H7 (cell line): Measurements from ENCODE around the gene RAD51B. TPM values are rescaled to one million over a fixed set of nuclear protein-coding genes. Genes with fewer than 3 reads are reported as not detected.
"Not testable (repeated sequence)": the region's sequence is repeated elsewhere in the genome, so short reads cannot be mapped to it uniquely, and the experiment has no call there.

Experiments
- DNase-seq: peaks from one replicate; pipeline ENCODE4 v3.0.0; 2012
- H3K27me3 ChIP-seq: 2 replicates; pipeline ENCODE4 v1.6.0; 2011; ENCODE audit warnings: mild to moderate bottlenecking, low read length; ENCODE audit not compliant: control insufficient read depth, insufficient read depth
- H3K36me3 ChIP-seq: replicated peaks from 2 replicates; pipeline ENCODE4 v1.5.1; 2011; ENCODE audit warnings: low read length; ENCODE audit not compliant: control insufficient read depth, insufficient read depth
- H3K4me3 ChIP-seq: 2 replicates; pipeline ENCODE4 v1.5.1; 2011; ENCODE audit warnings: low read depth, mild to moderate bottlenecking, control low read depth, low read length, moderate library complexity; ENCODE audit not compliant: insufficient read depth
- total RNA-seq: library from RNA; depleted of rRNA; stranded (reverse); fragments of >200 nt; shearing (Covaris generic); gene quantifications from 2 replicates; pipeline ENCODE4 v1.2.3, GENCODE V29; 2014

The RAD51B gene
- total RNA-seq, 1 experiment from 2014 or later: 9.6 TPM

DNA sequence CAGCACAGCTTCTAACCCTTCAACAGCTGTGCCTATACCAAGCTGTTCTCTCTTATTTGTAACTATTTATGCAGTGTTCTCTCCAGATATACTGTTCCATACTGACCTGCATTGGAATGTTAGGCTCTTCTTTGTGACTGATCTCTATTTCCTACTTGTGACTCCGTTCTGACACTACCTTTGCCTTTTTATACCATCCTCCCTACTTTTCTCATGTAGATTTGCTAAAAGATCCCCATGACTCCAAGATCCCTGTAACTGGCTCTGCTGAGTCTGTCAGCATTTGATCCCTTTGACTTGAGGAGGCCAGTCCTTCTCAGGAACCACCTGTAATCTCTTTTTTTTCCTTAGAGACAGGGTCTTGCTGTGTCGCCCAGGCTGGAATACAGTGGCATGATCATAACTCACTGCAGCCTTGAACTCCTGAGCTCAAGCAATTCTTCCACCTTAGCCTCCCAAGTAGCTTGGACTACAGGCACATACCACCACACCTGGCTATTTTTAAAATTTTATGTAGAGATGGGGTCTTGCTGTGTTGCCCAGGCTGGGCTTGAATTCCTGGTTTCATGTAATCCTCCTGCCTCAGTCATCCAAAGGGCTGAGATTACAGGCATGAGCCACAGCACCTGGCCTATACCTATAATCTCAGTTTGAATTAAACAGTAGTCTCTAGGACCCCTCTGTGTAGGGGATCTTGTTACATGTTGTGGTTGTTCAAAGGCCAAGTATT, 605.0 kb downstream of the RAD51B start:
- peak; percentile 20 for DNase-seq
- H3K36me3 ChIP-seq: no peaks in the 10 kb centered on the region
- no peaks in the 10 kb centered on the region for H3K27me3 ChIP-seq
- no peak overlapping the region for H3K4me3 ChIP-seq

DNA sequence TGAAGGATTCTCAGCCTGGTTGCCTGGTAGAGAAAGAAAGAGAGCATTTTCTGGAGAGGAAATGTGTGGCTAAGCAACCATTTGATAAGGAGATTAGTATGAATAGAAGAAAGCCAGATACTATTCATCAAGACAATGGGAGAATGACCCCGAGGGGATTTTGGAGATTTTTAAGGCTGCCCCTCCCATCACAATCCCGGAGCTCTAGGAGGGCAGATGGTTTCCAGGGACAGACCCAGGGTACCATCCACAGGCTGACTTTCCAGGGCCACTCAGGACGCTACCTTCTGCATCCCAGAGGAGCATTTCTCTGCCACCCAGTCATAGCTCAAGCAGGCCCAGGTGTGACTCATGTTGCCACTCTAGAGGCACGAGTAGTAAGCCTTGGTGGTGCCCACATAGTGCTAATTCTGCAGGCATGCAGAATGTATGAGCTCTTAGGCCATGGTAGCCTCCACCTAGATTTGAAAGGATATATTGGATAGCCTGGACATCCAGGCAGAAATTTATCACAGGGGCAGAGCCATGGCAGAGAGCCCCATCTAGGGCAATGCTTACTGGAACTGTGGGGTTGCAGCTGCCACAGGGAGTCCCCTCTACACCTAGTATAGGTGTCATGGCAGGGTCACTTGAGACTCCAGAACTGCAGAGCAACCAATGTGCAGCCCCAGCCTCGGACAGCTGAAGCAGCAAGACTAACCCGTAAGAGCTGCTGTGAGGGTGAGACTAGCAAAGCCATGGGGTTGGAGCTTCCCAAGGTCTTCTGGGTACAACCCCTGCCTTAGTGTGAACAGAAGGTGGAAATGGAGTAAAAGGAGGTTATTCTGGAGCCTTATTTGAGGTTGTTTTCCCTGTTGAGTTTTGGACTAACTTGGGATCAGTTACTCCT, 607.3 kb downstream of the RAD51B start:
- no peaks in the 10 kb centered on the region for H3K27me3 ChIP-seq

DNA sequence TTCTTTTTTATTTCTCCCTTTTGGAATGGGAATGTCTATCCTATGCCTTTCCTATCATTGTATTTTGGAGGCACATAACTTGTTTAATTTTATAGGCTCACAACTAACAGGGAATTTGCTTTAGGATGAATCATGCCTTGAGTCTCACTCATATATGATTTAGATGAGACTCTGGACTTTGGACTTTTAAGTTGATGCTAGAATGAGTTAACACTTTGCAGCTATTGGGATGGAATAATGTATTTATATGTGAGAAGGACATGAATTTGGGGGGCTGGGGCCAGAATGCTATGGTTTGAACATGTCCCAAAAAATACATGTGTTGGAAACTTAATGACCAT, 607.9 kb downstream of the RAD51B start:
- Histone ChIP-seq H3K36me3 (no peaks in the 10 kb centered on the region), H3K27me3 (no peaks in the 10 kb centered on the region), H3K4me3 (no peak overlapping the region)
- no peak for DNase-seq

More for the DNA sequence above, 607.3 kb downstream of the RAD51B start:
- no peak for DNase-seq
- Histone ChIP-seq H3K36me3 (no peaks in the 10 kb centered on the region), H3K4me3 (no peak overlapping the region)

DNA sequence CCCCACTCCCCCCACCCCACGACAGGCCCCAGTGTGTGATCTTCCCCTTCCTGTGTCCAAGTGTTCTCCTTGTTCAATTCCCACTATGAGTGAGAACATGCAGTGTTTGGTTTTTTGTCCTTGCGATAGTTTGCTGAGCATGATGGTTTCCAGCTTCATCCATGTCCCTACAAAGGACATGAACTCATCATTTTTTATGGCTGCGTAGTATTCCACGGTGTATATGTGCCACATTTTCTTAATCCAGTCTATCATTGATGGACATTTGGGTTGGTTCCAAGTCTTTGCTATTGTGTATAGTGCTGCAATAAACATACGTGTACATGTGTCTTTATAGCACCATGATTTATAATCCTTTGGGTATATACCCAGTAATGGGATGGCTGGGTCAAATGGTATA, 609.3 kb downstream of the RAD51B start:
- DNase-seq, H3K36me3 ChIP-seq, H3K4me3 ChIP-seq, H3K27me3 ChIP-seq: not testable (repeated sequence)

DNA sequence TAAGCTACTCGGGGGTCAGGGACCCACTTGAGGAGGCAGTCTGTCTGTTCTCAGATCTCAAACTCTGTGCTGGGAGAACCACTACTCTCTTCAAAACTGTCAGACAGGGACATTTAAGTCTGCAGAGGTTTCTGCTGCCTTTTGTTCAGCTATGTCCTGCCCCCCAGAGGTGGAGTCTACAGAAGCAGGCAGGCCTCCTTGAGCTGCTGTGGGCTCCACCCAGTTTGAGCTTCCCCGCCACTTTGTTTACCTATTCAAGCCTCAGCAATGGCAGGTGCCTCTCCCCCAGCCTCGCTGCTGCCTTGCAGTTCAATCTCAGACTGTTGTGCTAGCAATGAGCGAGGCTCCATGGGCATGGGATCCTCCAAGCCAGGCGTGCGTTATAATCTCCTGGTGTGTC, 614.6 kb downstream of the RAD51B start:
- DNase-seq, H3K27me3 ChIP-seq, H3K4me3 ChIP-seq, H3K36me3 ChIP-seq: not testable (repeated sequence)

DNA sequence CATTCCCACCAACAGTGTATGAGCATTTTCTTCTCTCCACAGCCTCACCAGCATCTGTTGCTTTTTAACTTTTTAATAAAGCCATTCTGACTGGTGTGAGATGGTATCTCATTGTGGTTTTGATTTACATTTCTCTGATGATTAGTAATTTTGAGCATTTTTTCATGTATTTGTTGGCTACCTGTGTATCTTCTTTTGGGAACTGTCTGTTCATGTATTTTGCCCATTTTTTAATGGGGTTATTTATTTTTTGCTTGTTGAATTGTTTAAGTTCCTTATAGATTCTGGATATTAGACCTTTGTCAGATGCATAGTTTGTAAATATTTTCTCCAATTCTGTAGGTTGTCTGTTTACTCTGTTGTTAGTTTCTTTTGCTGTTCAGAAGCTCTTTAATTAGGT, 616.1 kb downstream of the RAD51B start:
- not testable (repeated sequence) for H3K36me3 ChIP-seq, H3K4me3 ChIP-seq, DNase-seq, H3K27me3 ChIP-seq

DNA sequence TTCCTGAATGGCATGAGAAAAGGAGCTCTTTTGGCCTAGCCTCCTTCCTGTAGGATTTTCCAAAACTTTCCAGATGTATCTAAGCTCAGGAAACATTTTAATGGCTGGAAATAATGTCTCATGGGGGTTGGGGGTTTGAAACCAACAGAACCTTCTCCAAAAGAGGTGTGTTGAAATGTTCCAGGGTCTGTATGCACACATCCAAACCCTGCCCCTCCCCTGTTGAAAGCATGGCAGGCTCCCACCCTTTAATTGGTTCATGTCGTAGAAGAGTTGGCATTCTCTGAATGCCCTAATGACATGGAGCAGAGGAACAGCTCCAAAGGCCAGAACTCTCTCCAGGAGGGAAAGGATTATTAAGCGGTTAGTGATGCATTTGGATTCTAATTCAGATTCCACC, 620.1 kb downstream of the RAD51B start:
- Histone ChIP-seq H3K27me3 (no peaks in the 10 kb centered on the region; the same call in 1 of the 2 replicates), H3K36me3 (no peaks in the 10 kb centered on the region), H3K4me3 (no peak overlapping the region)
- DNase-seq: no peak

DNA sequence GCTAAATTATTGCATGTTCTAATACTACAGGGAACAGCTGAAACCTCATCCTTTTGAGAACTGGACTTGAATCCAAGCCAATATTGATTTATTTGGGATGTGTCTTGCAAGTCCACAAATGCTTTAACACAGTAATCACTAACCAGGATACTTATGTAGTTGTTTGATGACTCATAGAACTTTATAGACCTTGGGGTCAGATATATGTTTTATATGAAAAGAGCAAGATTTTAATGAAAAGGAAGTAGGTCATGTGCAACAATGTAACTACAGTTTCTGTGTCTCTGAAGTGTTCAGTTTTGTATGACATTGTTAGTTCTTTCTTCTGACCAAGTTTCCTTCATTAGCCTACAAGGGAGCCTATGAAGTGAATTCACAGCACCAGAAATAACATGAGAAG, 621.2 kb downstream of the RAD51B start:
- Histone ChIP-seq H3K4me3 (no peak overlapping the region), H3K27me3 (no peaks in the 10 kb centered on the region; the same call in 1 of the 2 replicates), H3K36me3 (no peaks in the 10 kb centered on the region)
- DNase-seq: no peak

DNA sequence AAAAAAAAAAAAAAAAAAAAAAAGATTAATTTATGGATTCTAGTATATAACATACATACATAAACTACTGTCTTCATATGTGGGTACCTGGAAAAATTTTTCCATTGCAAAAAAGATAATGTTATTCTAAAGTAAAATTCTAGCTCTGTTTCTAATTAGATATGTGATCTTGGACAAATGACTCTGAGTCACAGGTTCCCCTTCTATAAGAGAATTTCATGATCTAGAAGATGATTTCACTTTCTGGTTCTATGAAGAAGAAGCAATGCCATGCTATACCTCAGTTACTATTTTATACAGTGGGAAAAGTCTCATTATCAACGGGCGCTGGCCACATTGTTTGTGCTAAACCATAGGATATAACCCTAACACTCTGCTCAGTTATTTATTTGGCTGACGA, 622.0 kb downstream of the RAD51B start:
- no peak overlapping the region for H3K4me3 ChIP-seq
- no peaks in the 10 kb centered on the region for H3K36me3 ChIP-seq
- no peaks in the 10 kb centered on the region; the same call in 1 of the 2 replicates for H3K27me3 ChIP-seq
- no peak for DNase-seq

DNA sequence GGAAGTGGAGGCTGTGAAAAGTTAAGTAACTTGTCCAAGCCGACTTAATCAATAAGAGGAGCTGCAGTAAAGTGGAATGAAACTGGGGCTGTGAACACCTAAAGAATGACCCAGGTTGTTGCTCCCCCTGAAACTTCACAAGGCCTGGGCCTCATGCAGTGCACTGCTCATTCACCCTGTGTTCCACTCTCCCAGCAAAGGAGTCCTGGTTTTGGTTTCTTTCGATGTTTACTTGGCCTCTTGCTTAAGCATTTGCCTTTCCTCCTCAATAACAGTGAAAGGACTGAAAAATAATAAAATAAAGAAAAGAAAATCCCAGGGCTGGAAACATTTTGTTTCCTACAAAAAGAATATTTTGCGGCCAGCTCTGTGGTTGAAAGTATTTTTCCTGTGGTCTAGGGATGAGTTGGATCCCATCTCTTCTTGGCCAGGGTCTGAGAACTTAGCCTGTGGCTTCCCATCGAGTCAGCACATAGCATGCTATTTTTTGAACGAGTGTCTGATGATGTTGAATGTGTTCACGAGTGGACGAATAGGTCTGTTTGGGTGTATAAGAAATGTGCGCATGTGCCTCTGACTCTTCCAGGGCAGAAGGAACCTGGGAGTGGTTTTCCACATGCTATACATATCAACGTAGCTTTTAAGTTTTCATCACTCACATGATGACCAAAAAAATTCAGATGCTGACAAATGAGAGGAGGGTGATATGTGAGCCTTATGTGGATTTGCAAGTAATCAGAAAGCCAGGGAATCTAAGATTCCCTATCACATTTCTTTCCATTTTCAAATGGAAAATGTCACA, 623.5 kb downstream of the RAD51B start:
- no peak overlapping the region for H3K4me3 ChIP-seq
- H3K36me3 ChIP-seq: no peaks in the 10 kb centered on the region
- no peak for DNase-seq
- H3K27me3 ChIP-seq: no peaks in the 10 kb centered on the region

DNA sequence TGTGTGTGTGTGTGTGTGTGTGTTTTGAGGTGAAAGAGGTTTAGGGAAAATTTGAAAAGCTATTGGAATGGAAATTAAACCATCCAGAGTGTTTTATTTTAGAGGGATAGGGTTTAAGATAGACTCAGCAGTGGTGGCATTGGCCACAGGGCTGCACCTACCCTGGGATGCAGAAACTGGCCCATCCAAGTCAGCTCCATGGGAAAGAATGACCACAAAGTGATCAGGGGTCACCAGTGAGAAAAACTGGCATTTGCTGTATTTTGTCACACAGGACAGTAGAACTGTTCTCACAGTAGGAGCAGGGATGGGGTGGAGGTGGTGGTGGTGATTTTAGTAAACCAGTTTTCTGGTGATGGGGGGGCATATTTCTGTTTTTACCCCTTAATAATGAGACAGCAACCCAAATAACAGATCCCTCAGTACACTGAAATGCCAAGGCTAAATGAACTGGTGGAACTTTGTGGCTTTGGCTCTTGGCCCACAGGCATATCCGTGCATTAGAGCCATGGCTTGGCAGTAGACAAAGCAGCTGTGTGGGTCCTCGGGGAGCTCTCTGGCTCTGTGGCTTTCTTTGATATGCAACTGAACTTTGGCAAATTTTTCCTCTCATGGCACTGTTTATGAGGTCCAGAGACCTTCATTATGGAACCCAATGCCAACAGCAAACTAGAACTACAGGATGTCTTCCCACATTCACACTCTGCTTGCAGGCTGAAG, 625.0 kb downstream of the RAD51B start:
- no peak for DNase-seq
- Histone ChIP-seq H3K27me3 (no peaks in the 10 kb centered on the region), H3K36me3 (no peaks in the 10 kb centered on the region), H3K4me3 (no peak overlapping the region)

DNA sequence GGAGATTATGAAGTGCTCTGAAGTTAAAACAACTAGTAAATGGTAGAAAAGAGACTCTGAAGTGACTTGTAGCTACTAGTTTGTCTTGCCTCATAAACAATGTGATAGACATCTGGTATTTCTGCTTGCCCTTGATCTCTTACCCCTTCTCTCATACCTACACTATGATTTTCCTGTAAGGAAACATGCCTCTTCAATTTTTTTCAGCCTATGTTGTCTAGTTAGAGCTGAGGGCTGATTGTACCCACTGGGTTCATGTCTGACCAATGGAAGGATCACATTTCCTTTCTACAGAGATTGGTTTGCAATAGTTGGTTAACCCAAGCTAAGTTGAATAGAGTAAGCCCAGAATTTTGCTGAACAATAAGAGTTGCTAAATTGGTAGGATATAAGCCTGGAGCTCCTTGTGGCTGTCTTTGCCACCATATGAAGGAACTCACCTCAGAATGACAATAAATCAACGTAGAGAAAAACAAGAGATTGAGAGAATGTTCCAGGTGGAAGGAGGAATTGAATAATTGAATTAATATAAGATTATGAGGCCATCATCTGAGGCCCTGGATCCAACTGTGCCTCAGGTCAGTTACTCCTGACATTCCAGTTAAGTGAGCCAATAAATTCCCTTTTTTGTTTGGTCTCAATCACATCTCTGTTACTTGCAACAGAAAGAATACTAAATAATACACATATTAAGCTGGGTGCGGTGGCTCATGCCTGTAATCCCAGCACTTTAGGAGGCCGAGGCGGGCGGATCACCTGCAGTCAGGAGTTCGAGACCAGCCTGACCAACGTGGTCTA, 626.9 kb downstream of the RAD51B start:
- no peaks in the 10 kb centered on the region for H3K36me3 ChIP-seq
- H3K27me3 ChIP-seq: no peaks in the 10 kb centered on the region
- DNase-seq: no peak
- H3K4me3 ChIP-seq: no peak overlapping the region

DNA sequence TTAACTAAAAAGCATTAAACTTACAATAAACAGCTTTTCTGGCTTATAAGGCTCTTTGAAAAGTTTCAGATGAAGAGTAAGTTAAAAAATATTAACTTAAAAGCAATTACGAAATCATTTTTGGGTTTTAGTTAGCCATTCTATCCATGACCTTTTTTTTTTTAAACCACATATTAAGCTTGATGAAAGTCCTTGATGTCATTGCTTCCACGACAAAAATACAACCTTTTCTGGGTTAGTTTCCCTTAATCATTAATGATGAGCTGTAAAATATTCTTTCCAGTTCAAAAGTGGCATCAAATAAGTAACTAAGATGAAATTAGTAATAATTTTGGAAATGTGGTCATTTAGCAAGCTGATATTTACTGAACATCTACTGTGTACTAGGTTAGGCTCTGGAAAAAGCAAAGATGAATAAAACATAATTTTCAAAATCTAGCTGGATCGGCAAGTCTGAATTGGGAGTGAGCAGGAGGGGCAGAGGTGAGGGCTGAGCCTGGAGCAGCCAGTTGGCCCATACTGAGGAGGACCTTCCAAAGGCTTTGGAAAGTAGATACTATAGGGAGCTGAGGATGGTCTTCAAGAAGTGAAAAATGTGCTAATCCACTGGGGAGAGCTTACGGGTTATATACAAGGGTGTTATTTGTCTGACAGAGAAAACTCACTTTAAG, 628.1 kb downstream of the RAD51B start:
- no peak for DNase-seq
- H3K4me3 ChIP-seq: no peak overlapping the region
- no peaks in the 10 kb centered on the region for H3K27me3 ChIP-seq
- no peaks in the 10 kb centered on the region for H3K36me3 ChIP-seq
